CD4-positive, alpha-beta T cell treated with Interleukin-21 for 1 hour (primary cell): Measurements from ENCODE around the gene ZNF837.
"Not testable (repeated sequence)": the region's sequence is repeated elsewhere in the genome, so short reads cannot be mapped to it uniquely, and the experiment has no call there.

Experiments
- DNase-seq: peaks from one replicate; pipeline ENCODE4 v3.0.0-alpha.2; 2020

The ZNF837 gene

GRCh38 chr19:58395979-58396627 is 15.3 kb upstream of the ZNF837 start:
- DNase-seq: no peak

GRCh38 chr19:58395220-58395978 is 14.6 kb upstream of the ZNF837 start, which contains the start of gene RNF225:
Gene RNF225, plus strand, starts transcription at chr19:58395656. Its CDS starts 434 bp downstream, at chr19:58396090.
- DNase-seq: no peak

- DNase-seq: no peak
Observed at GRCh38 chr19:58394821-58395219, 14.0 kb upstream of the ZNF837 start.

GRCh38 chr19:58393725-58394033 is 12.8 kb upstream of the ZNF837 start:
- DNase-seq: no peak

- no peak for DNase-seq
Observed at GRCh38 chr19:58392945-58393724, 12.3 kb upstream of the ZNF837 start.

- DNase-seq: no peak
Observed at GRCh38 chr19:58388175-58388526, 7.3 kb upstream of the ZNF837 start.

- DNase-seq: no peak
Observed at GRCh38 chr19:58387338-58388174, 6.7 kb upstream of the ZNF837 start.

GRCh38 chr19:58386576-58387337 is 5.9 kb upstream of the ZNF837 start, which contains the start of gene RPS5:
Gene RPS5, plus strand, starts transcription at chr19:58387269. Its CDS starts 869 bp downstream, at chr19:58388138.
- DNase-seq: peak; percentile 98

GRCh38 chr19:58385891-58386575 is 5.2 kb upstream of the ZNF837 start:
- no peak for DNase-seq

- DNase-seq: no peak
Observed at GRCh38 chr19:58385313-58385890, 4.6 kb upstream of the ZNF837 start.

- DNase-seq: no peak
Observed at GRCh38 chr19:58382997-58383603, 2.3 kb upstream of the ZNF837 start.

GRCh38 chr19:58381460-58382212 is 806 bp upstream of the ZNF837 start:
- no peak for DNase-seq

- no peak for DNase-seq
Observed at GRCh38 chr19:58380037-58380661, 681 bp downstream of the ZNF837 start.

GRCh38 chr19:58379246-58379645 is 1.6 kb downstream of the ZNF837 start:
- DNase-seq: no peak

- not testable (repeated sequence) for DNase-seq
Observed at GRCh38 chr19:58376724-58377123, 4.1 kb downstream of the ZNF837 start.

GRCh38 chr19:58374200-58374599 is 6.6 kb downstream of the ZNF837 start:
- DNase-seq: no peak

- DNase-seq: no peak
Observed at GRCh38 chr19:58372311-58373133, 8.3 kb downstream of the ZNF837 start.
